Right atrium auricular region (tissue), 2 donors: Measurements from ENCODE around the gene WWOX. TPM values are rescaled to one million over a fixed set of nuclear protein-coding genes. Genes with fewer than 3 reads are reported as not detected.

Experiments
- DNase-seq: peaks from one replicate; pipeline ENCODE4 v3.0.0-alpha.2; 2019; ENCODE audit warnings: low spot score
- H3K27ac ChIP-seq, 2 donors: fragments of 200-600 bp; sonication (generic); 1 replicate in 1 of 2; 2 replicates in 1 of 2; pipeline ENCODE4 v1.5.1; 2016 to 2019
- H3K27me3 ChIP-seq, 2 donors: fragments of 200-600 bp; sonication (generic); one replicate each; pipeline versions ENCODE4 v1.5.1 to v1.6.0; 2017 to 2019
- H3K36me3 ChIP-seq: fragments of 200-600 bp; sonication (generic); one replicate; pipeline ENCODE4 v1.5.1; 2016
- H3K4me1 ChIP-seq, 2 donors: fragments of 200-600 bp; sonication (generic); one replicate each; pipeline versions ENCODE4 v1.5.1 to v1.6.0; 2017 to 2019
- H3K4me3 ChIP-seq, 2 donors: fragments of 200-600 bp; sonication (generic); 1 replicate in 1 of 2; 2 replicates in 1 of 2; pipeline ENCODE4 v1.5.1; 2017 to 2019; ENCODE audit warnings: mild to moderate bottlenecking in 1 of 2, moderate library complexity in 1 of 2
- H3K9me3 ChIP-seq, 2 donors: fragments of 200-600 bp; sonication (generic); one replicate each; pipeline ENCODE4 v1.5.1; 2019
- total RNA-seq, 2 donors: library from RNA; depleted of rRNA; stranded (reverse); fragments of >200 nt; gene quantifications; one replicate each; pipeline ENCODE4 v1.1.0, GENCODE V29; 2016
- TF ChIP-seq, protein P1 (sequence below), 2 donors: fragments of 200-600 bp; sonication (generic); IDR thresholded peaks; one replicate each; pipeline ENCODE4 v1.5.1; 2019; ENCODE audit warnings: antibody characterized with exemption in 2 of 2

The WWOX gene
- total RNA-seq, 2 donors from 2014 or later = 14.8 to 20.8 TPM

DNA sequence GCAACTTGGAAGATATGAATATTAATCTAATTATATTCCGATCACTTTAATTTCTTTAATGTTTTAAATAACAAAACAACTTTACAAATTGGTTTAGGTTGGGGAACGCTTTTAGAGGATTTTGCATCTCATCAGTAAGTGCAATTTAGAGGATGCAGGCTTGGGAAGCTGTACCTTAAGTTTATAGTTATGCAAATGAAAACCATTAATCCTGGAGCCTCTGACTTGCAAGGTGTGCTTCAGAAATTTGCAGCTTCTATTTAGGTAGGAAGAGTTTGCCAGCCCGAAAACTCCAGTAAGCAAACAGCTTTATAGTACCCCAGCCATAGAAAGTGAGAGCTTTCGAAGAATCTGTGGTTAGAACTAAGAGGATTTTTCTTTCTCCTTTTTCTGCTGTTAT lies 954.1 kb downstream of the WWOX start:
- TF ChIP-seq, protein P1, sequence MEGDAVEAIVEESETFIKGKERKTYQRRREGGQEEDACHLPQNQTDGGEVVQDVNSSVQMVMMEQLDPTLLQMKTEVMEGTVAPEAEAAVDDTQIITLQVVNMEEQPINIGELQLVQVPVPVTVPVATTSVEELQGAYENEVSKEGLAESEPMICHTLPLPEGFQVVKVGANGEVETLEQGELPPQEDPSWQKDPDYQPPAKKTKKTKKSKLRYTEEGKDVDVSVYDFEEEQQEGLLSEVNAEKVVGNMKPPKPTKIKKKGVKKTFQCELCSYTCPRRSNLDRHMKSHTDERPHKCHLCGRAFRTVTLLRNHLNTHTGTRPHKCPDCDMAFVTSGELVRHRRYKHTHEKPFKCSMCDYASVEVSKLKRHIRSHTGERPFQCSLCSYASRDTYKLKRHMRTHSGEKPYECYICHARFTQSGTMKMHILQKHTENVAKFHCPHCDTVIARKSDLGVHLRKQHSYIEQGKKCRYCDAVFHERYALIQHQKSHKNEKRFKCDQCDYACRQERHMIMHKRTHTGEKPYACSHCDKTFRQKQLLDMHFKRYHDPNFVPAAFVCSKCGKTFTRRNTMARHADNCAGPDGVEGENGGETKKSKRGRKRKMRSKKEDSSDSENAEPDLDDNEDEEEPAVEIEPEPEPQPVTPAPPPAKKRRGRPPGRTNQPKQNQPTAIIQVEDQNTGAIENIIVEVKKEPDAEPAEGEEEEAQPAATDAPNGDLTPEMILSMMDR (IDR thresholded peaks at IDR 0.05) = no peak
- DNase-seq = no peak
- Histone ChIP-seq H3K4me3 (no peak overlapping the region), H3K36me3 (no peaks in the 10 kb centered on the region), H3K27ac (no peak overlapping the region), H3K27me3 (no peaks in the 10 kb centered on the region), H3K9me3 (no peaks in the 10 kb centered on the region), H3K4me1 (no peaks in the 10 kb centered on the region)

DNA sequence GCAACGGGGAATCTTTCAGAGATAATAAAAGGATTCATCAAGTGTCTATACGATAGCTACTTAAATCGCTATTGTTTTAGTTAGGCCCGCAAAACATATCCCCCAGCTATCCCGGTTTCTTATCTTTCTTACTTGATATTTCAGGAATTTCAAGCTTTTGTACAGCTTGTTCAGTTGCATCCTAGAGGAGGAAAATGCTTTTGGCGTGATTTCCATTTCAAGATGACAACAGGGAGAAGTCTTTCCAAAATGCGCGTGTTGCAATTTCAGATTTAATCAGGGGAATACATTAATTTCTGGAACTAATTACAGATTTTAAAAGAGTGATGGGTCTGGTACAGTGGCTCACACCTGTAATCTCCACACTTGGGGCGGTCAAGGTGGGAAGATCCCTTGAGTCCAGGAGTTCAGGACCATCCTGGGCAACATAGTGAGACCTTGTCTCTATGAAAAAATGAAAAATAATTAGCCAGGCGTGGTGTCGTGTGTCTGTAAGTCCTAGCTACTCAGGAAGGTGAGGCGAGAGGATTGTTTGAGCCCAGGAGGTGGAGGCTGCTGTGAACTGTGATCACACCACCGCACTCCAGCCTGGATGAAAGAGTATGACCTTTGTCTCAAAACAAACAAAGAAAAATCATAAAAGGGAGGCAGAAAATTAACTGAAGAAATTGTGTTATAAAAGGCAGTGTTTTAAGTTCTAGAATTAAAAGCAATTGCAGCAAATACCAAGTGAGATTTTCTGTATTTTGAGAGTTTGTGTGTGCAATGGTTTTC lies 954.9 kb downstream of the WWOX start:
- Histone ChIP-seq H3K27me3 (no peaks in the 10 kb centered on the region), H3K9me3 (no peaks in the 10 kb centered on the region), H3K36me3 (no peaks in the 10 kb centered on the region), H3K4me1 (no peaks in the 10 kb centered on the region), H3K4me3 (no peak overlapping the region), H3K27ac (no peak overlapping the region)
- no peak for DNase-seq
- TF ChIP-seq, protein P1 (IDR thresholded peaks at IDR 0.05) = no peak

DNA sequence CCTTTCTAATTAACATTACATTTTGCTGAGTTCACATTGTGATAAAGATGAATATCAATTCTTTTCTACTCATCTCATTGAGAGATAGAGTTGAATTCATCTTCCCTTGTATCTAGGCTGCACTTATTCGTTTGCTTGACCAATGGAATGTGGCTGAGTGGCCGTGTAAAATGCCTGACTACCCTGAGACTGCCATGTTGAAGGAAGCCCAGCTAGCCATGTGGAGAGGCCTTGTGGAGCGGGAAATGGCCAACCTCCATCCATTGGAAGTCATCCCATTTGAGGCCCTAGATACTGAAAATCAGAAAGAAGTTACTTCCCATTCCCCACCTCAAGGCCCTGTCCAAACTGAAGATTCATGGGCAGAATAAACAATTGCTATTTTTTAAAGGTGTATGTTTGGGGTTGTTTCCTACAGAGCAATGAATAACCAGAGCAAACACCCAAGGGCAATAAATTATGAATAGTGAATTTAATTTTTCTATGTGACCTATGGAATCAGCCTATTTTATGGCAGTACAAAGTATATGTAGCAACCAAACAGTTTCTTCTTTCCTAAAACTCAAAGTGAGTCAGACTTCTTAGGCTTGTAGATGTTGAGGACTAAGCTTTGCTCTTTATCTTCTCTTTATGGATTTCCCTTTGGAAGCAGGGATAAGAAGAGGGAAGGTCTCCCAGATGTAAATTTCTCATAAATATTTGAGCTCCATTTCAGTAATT lies 956.0 kb downstream of the WWOX start:
- no peak for DNase-seq
- TF ChIP-seq, protein P1 (IDR thresholded peaks at IDR 0.05) = no peak
- no peak overlapping the region for H3K27ac ChIP-seq

DNA sequence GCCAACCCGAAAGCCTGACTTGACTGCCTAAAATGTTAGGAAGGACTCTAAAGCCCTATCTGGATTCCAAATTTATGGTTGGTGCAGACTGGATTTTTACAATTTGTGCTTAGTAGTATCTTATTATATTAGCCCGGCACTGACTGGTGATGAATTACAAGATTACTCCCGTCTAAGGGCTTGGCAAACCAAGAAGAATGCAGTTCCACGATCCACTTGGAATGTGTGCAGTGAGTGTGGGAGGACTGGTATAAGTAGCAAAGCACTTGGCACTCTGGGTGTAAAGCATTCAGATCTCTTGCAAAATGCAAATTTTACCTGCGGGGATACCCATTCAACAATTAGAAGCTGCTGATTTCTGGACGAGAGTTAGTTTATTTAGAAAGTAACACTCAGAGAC lies 961.7 kb downstream of the WWOX start:
- Histone ChIP-seq H3K27ac (no peak overlapping the region), H3K27me3 (no peaks in the 10 kb centered on the region), H3K4me3 (no peak overlapping the region), H3K4me1 (no peaks in the 10 kb centered on the region), H3K9me3 (no peaks in the 10 kb centered on the region), H3K36me3 (no peaks in the 10 kb centered on the region)
- TF ChIP-seq, protein P1 (IDR thresholded peaks at IDR 0.05) = no peak
- no peak for DNase-seq

More for the DNA sequence above, 956.0 kb downstream of the WWOX start:
- H3K9me3 ChIP-seq = no peaks in the 10 kb centered on the region
- H3K4me1 ChIP-seq = no peaks in the 10 kb centered on the region
- no peaks in the 10 kb centered on the region for H3K36me3 ChIP-seq
- H3K4me3 ChIP-seq = no peak overlapping the region
- H3K27me3 ChIP-seq = no peaks in the 10 kb centered on the region

DNA sequence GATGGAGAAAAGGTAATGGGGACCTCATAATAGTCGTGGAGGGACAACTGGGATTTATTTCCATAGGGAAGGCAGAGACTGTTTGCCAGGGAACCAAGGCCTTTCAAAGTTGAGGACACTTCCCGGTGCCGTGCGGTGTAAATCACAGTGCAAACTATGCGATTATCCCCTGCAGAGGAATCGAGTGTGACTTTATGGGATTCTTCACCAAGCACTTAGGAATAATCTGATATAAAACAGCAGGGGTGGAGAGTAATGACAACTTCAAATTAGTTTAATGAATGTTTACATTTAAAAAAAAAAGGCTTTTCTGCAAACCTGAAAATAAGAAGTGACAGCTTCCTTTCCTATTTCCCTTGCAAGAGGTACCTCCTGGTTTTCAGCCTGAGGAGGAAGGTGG lies 962.9 kb downstream of the WWOX start:
- H3K9me3 ChIP-seq = no peaks in the 10 kb centered on the region
- TF ChIP-seq, protein P1 (IDR thresholded peaks at IDR 0.05) = no peak
- H3K27me3 ChIP-seq = no peaks in the 10 kb centered on the region
- DNase-seq = no peak
- H3K36me3 ChIP-seq = no peaks in the 10 kb centered on the region
- H3K4me3 ChIP-seq = no peak overlapping the region
- no peaks in the 10 kb centered on the region for H3K4me1 ChIP-seq
- no peak overlapping the region for H3K27ac ChIP-seq
